HepG2 (cell line): Measurements from ENCODE around the gene CCDC142. TPM values are rescaled to one million over a fixed set of nuclear protein-coding genes. Genes with fewer than 3 reads are reported as not detected.

Experiments
- ATAC-seq: fragments of 200-7000 bp; cut with Tn5 transposase; 3 replicates; pipeline ENCODE4 v1.9.1; 2020; ENCODE audit warnings: mild to moderate bottlenecking, moderate library complexity
- BruUV-seq: library from RNA; stranded (reverse); fragments of 400-500 nt; replicated peaks from 2 replicates; lab custom pipeline; 2021; lab: Mats Ljungman, UMichigan
- CTCF ChIA-PET: fragments of 300-600 bp; formaldehyde crosslinking; extraction: SDS; loops from one replicate; lab custom pipeline; 2021; ENCODE audit warnings: low total read pairs, inconsistent platforms, low intra/inter-chr PET ratio; lab: Yijun Ruan, JAX
- POLR2A ChIA-PET: fragments of 350-600 bp; sonication (Branson Sonifier 250); formaldehyde crosslinking; loops from one replicate; lab custom pipeline; 2020; ENCODE audit warnings: antibody characterized with exemption, inconsistent platforms; lab: Yijun Ruan, JAX
- DNase-seq: peaks from one replicate; pipeline ENCODE4 v3.0.0-alpha.2; 2015; ENCODE audit warnings: low spot score
- FAIRE-seq: peaks from 3 replicates; lab custom pipeline; 2011; peaks lifted over from hg19 to GRCh38; lab: Jason Lieb, UNC
- H2AFZ ChIP-seq: one replicate; pipeline ENCODE4 v1.6.1; 2011; ENCODE audit warnings: low read length, inconsistent platforms
- H3K27ac ChIP-seq: fragments of 300-600 bp; 3 replicates; pipeline ENCODE4 v1.8.0; 2011; ENCODE audit warnings: mixed run types, mild to moderate bottlenecking, mixed read lengths, low read length, inconsistent platforms; ENCODE audit not compliant: insufficient read depth; ENCODE audit errors: extremely low read length
- H3K27me3 ChIP-seq, 2 experiments: fragments of 200-600 bp in 1 of 2; 2 replicates in 1 of 2; 3 replicates in 1 of 2; pipeline versions ENCODE4 v1.6.0 to v1.8.0; 2011; ENCODE audit warnings: low read length in 2 of 2, mild to moderate bottlenecking in 2 of 2, moderate library complexity in 2 of 2, inconsistent platforms in 1 of 2; ENCODE audit not compliant: insufficient read depth in 2 of 2, control insufficient read depth in 1 of 2
- H3K36me3 ChIP-seq, 2 experiments: fragments of 200-600 bp in 1 of 2; replicated peaks in 1 of 2; 2 replicates in 1 of 2; 3 replicates in 1 of 2; pipeline versions ENCODE4 v1.5.1 to v1.8.0; 2011; ENCODE audit warnings: low read length in 2 of 2, inconsistent platforms in 1 of 2; ENCODE audit not compliant: insufficient read depth in 2 of 2, control insufficient read depth in 1 of 2
- H3K4me1 ChIP-seq: 2 replicates; pipeline ENCODE4 v1.5.1; 2012; ENCODE audit warnings: low read length, inconsistent platforms; ENCODE audit not compliant: insufficient read depth
- H3K4me2 ChIP-seq: 2 replicates; pipeline ENCODE4 v1.6.0; 2011; ENCODE audit warnings: low read depth, low read length, inconsistent platforms
- H3K4me3 ChIP-seq, 3 experiments: fragments of 200-600 bp in 1 of 3; sonication (generic), shearing (Covaris generic) in 1 of 3; replicated peaks in 1 of 3; 2 replicates each; pipeline ENCODE4 v1.5.1; 2011 to 2016; ENCODE audit warnings: low read length in 3 of 3, inconsistent platforms in 2 of 3, low read depth in 2 of 3, mild to moderate bottlenecking in 2 of 3, control low read depth in 1 of 3, mixed read lengths in 1 of 3; ENCODE audit not compliant: insufficient read depth in 1 of 3
- H3K79me2 ChIP-seq: one replicate; pipeline ENCODE4 v1.6.1; 2011; ENCODE audit warnings: low read length, inconsistent platforms; ENCODE audit not compliant: insufficient read depth
- H3K9ac ChIP-seq: 2 replicates; pipeline ENCODE4 v1.6.0; 2011; ENCODE audit warnings: mild to moderate bottlenecking, low read depth, low read length, inconsistent platforms; ENCODE audit not compliant: insufficient read depth
- H3K9me3 ChIP-seq: 2 replicates; pipeline ENCODE4 v1.5.1; 2012; ENCODE audit warnings: mild to moderate bottlenecking, low read length
- H4K20me1 ChIP-seq: 2 replicates; pipeline ENCODE4 v1.6.0; 2011; ENCODE audit warnings: inconsistent platforms, mild to moderate bottlenecking, low read length, moderate library complexity; ENCODE audit not compliant: insufficient read depth
- HHEX ChIP-seq: IDR thresholded peaks from 2 replicates; pipeline ENCODE4 v1.6.1; 2016; ENCODE audit warnings: control low read depth
- IKZF5 ChIP-seq: IDR thresholded peaks from 2 replicates; pipeline ENCODE4 v1.6.1; 2018; ENCODE audit warnings: missing genetic modification reagents, mild to moderate bottlenecking, missing compliant biosample characterization
- IRF1 ChIP-seq: sonication (generic); formaldehyde crosslinking; IDR thresholded peaks from 2 replicates; pipeline ENCODE4 v1.4.0; 2020; ENCODE audit warnings: low read depth, mild to moderate bottlenecking, missing genetic modification reagents
- ZNF121 ChIP-seq: sonication (generic); formaldehyde crosslinking; IDR thresholded peaks from 2 replicates; pipeline ENCODE4 v1.5.0; 2020; ENCODE audit warnings: mild to moderate bottlenecking, missing genetic modification reagents
- ZNF34 ChIP-seq: sonication (generic); formaldehyde crosslinking; IDR thresholded peaks from 2 replicates; pipeline ENCODE4 v1.4.0; 2020; ENCODE audit warnings: mild to moderate bottlenecking, missing genetic modification reagents, borderline replicate concordance
- ZNF432 ChIP-seq: sonication (generic); formaldehyde crosslinking; IDR thresholded peaks from 2 replicates; pipeline ENCODE4 v1.5.0; 2020; ENCODE audit warnings: missing genetic modification reagents, mild to moderate bottlenecking, borderline replicate concordance
- ZNF468 ChIP-seq: sonication (generic); formaldehyde crosslinking; IDR thresholded peaks from 2 replicates; pipeline ENCODE4 v1.8.0; 2022; ENCODE audit warnings: mild to moderate bottlenecking, moderate library complexity, missing genetic modification reagents
- ZNF720 ChIP-seq: sonication (generic); formaldehyde crosslinking; IDR thresholded peaks from 2 replicates; pipeline ENCODE4 v1.4.0; 2020; ENCODE audit warnings: missing genetic modification reagents
- WGBS: methylation state at CpG from one replicate; pipeline ENCODE4 v1.1.6; 2017; ENCODE audit warnings: low lambda C conversion rate; 5-methylcytosine and 5-hydroxymethylcytosine counted together
- in situ Hi-C: cut with HindIII; loops from 2 replicates; pipeline ENCODE4 v1.10.0; 2017; ENCODE audit warnings: low pct_unique_long_range_greater_than_20kb; ENCODE audit not compliant: extremely low pct_ligation_motif_present
- intact Hi-C: fragments of 100-400 bp; cut with micrococcal nuclease; formaldehyde crosslinking; loops from one replicate; pipeline ENCODE4 v1.10.0; 2022; ENCODE audit not compliant: unreplicated experiment
- polyA plus RNA-seq, 8 experiments: library from polyadenylated mRNA; depleted of rRNA in 3 of 8; stranded (reverse) in 7 of 8; unstranded in 1 of 8; fragments of >200 nt; fragmentation: Illumina TruSeq in 4 of 8; extraction: Trizol in 4 of 8; gene quantifications; 2 replicates each; pipeline versions ENCODE4 v1.2.1 to v1.2.3, GENCODE V29; 2011 to 2016; ENCODE audit warnings: low read depth in 4 of 8, missing spikeins in 1 of 8, mixed read lengths in 1 of 8; ENCODE audit not compliant: insufficient read depth in 1 of 8
- total RNA-seq, 5 experiments: library from RNA; depleted of rRNA; stranded (reverse); fragments of >200 nt; fragmentation: Illumina TruSeq; extraction: Trizol; gene quantifications; 2 replicates each; pipeline ENCODE4 v1.2.3, GENCODE V29; 2016; ENCODE audit warnings: low read depth in 1 of 5

CCDC142 gene
- total and polyA plus RNA-seq, 2 of the 13 experiments (the other 11 are each of a cell fraction or from before 2014, with no cell fraction given): 14.7 to 30.4 TPM

GRCh38 chr2:74516650-74517049 lies 33.9 kb upstream of the CCDC142 start:
- DNase-seq: no peak
- ATAC-seq: no peak
- Histone ChIP-seq H3K4me1 (peaks cover 31% of the 10 kb centered on the region), H2AFZ (no peak overlapping the region), H3K79me2 (no peaks in the 10 kb centered on the region), H3K4me2 (no peak overlapping the region), H3K4me3 (no peak overlapping the region), H3K27ac (no peak overlapping the region), H3K9ac (no peak overlapping the region), H4K20me1 (no peaks in the 10 kb centered on the region), H3K9me3 (no peaks in the 10 kb centered on the region), H3K27me3 (no peaks in the 10 kb centered on the region), H3K36me3 (peaks cover 13 to 21% of the 10 kb centered on the region in 2 experiments; a peak in 4 of 5 replicates)
- TF ChIP-seq ZNF34 (CRISPR knock-in tag) (no peak), ZNF720 (CRISPR knock-in tag) (no peak), IRF1 (CRISPR knock-in tag) (no peak), ZNF468 (CRISPR knock-in tag) (no peak), IKZF5 (CRISPR knock-in tag) (no peak), ZNF432 (CRISPR knock-in tag) (no peak), ZNF121 (CRISPR knock-in tag) (no peak), HHEX (CRISPR knock-in tag) (no peak)
- ChIA-PET POLR2A (interaction anchor here (1.0 to 1.1 kb wide), 2 partner anchors 13 to 35 kb away, joined by 3 to 4 read pairs; partner anchors contain the start of gene HTRA2), CTCF (no interaction called here)
- WGBS: 94% methylated on average over 13 of the region's 13 CpGs
- no peak for FAIRE-seq
- BruUV-seq: no TSS peak
- intact Hi-C loops: no loop called here
- in situ Hi-C loops: no loop called here
